Panc1 (cell line): ENCODE data around the gene MFN1. TPM values are rescaled to one million over a fixed set of nuclear protein-coding genes. Genes with fewer than 3 reads are reported as not detected.

ENCODE experiments used
- ATAC-seq: fragments of 200-7000 bp; cut with Tn5 transposase; 2 replicates; pipeline ENCODE4 v1.9.1; 2020; ENCODE audit warnings: mild to moderate bottlenecking, moderate library complexity
- BruUV-seq: library from RNA; stranded (reverse); fragments of 400-500 nt; replicated peaks from 2 replicates; lab custom pipeline; 2021; lab: Mats Ljungman, UMichigan
- CTCF ChIA-PET: fragments of 300-600 bp; sonication (Branson Sonifier 250); formaldehyde crosslinking; loops from one replicate; lab custom pipeline; 2022; ENCODE audit warnings: antibody characterized with exemption; lab: Charles Lee
- POLR2A ChIA-PET: fragments of 300-600 bp; sonication (Branson Sonifier 250); formaldehyde crosslinking; loops from one replicate; lab custom pipeline; 2022; ENCODE audit warnings: antibody characterized with exemption; lab: Charles Lee
- DNase-seq: peaks from one replicate; pipeline ENCODE4 v3.0.0-alpha.2; 2010; ENCODE audit warnings: low read depth, low spot score
- H3K27ac ChIP-seq: 2 replicates; pipeline ENCODE4 v1.5.1; 2011; ENCODE audit warnings: mild to moderate bottlenecking, low read length, inconsistent platforms
- H3K27me3 ChIP-seq: fragments of 200-500 bp; sonication (Bioruptor generic); 2 replicates; pipeline ENCODE4 v1.6.0; 2014; ENCODE audit warnings: low read length, inconsistent platforms; ENCODE audit not compliant: control insufficient read depth, insufficient read depth
- H3K36me3 ChIP-seq: fragments of 200-500 bp; sonication (Bioruptor generic); 2 replicates; pipeline ENCODE4 v1.5.1; 2014; ENCODE audit warnings: inconsistent platforms, mild to moderate bottlenecking, low read length, moderate library complexity; ENCODE audit not compliant: control insufficient read depth, insufficient read depth
- H3K4me1 ChIP-seq: 2 replicates; pipeline ENCODE4 v1.5.1; 2011; ENCODE audit warnings: inconsistent platforms, mild to moderate bottlenecking, low read length, moderate library complexity; ENCODE audit not compliant: control insufficient read depth, insufficient read depth
- H3K4me3 ChIP-seq, 2 experiments: 2 replicates each; pipeline ENCODE4 v1.5.1; 2011 to 2012; ENCODE audit warnings: low read depth in 2 of 2, low read length in 2 of 2, mild to moderate bottlenecking in 2 of 2, inconsistent platforms in 1 of 2, moderate library complexity in 1 of 2
- H3K9me3 ChIP-seq: fragments of 200-500 bp; sonication (Bioruptor generic); 2 replicates; pipeline ENCODE4 v1.5.1; 2014; ENCODE audit warnings: low read depth, mild to moderate bottlenecking, inconsistent platforms, low read length, moderate library complexity; ENCODE audit not compliant: control insufficient read depth, insufficient read depth
- POLR2AphosphoS5 ChIP-seq: IDR thresholded peaks from 2 replicates; pipeline ENCODE4 v1.6.1; 2012; ENCODE audit warnings: mild to moderate bottlenecking, low read depth, low read length, moderate library complexity
- SIN3A ChIP-seq: IDR thresholded peaks from 2 replicates; pipeline ENCODE4 v1.6.1; 2012; ENCODE audit warnings: low read depth, mild to moderate bottlenecking, low read length, moderate library complexity, borderline replicate concordance; ENCODE audit not compliant: insufficient read depth
- TCF7L2 ChIP-seq: IDR thresholded peaks from 2 replicates; pipeline ENCODE4 v1.6.1; 2011; ENCODE audit warnings: mild to moderate bottlenecking, low read depth, low read length, inconsistent platforms
- in situ Hi-C: cut with HindIII; loops from 2 replicates; pipeline ENCODE4 v1.10.0; 2016; ENCODE audit warnings: low sequenced_read_pairs, low pct_unique_long_range_greater_than_20kb
- intact Hi-C: fragments of 100-400 bp; cut with micrococcal nuclease; formaldehyde crosslinking; loops from one replicate; pipeline ENCODE4 v1.10.0; 2022; ENCODE audit not compliant: unreplicated experiment
- total RNA-seq: library from RNA; stranded (reverse); gene quantifications from one replicate; pipeline ENCODE4 v1.2.1, GENCODE V29; 2021; ENCODE audit not compliant: unreplicated experiment
- TF ChIP-seq, protein P1 (sequence below), 2 experiments: IDR thresholded peaks; 2 replicates each; pipeline ENCODE4 v1.6.1; 2011 to 2012; ENCODE audit warnings: low read depth in 2 of 2, control low read depth in 1 of 2, low read length in 1 of 2, mild to moderate bottlenecking in 1 of 2, moderate library complexity in 1 of 2; ENCODE audit not compliant: insufficient read depth in 1 of 2
- TF ChIP-seq, protein P2 (sequence below): fragments of 450-650 bp; IDR thresholded peaks from 2 replicates; pipeline ENCODE4 v1.5.1; 2017; ENCODE audit warnings: mild to moderate bottlenecking

MFN1 gene
- total RNA-seq, 1 experiment from 2014 or later, result 73.5 TPM

DNA sequence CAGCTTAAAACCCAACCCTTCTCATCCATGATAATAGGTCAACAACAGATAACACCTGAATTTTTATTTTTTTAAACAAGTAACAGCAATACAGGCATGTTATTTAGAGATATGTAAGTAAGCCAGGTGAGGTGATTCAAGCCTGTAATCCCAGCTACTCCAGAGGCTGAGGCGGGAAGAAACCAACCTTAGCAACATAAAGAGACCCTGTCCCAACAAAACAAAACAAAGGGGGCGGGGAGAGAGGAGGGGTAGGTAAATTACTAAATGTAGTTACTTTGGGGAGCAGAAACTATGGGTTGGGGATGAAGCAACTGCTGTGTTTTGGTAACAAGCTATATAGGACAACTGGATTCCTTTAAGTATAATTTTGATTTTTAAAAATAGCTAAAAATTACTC is 56.8 kb downstream of the MFN1 start:
- TF ChIP-seq POLR2AphosphoS5 (no peak), TCF7L2 (no peak), SIN3A (no peak)
- TF ChIP-seq, protein P1, sequence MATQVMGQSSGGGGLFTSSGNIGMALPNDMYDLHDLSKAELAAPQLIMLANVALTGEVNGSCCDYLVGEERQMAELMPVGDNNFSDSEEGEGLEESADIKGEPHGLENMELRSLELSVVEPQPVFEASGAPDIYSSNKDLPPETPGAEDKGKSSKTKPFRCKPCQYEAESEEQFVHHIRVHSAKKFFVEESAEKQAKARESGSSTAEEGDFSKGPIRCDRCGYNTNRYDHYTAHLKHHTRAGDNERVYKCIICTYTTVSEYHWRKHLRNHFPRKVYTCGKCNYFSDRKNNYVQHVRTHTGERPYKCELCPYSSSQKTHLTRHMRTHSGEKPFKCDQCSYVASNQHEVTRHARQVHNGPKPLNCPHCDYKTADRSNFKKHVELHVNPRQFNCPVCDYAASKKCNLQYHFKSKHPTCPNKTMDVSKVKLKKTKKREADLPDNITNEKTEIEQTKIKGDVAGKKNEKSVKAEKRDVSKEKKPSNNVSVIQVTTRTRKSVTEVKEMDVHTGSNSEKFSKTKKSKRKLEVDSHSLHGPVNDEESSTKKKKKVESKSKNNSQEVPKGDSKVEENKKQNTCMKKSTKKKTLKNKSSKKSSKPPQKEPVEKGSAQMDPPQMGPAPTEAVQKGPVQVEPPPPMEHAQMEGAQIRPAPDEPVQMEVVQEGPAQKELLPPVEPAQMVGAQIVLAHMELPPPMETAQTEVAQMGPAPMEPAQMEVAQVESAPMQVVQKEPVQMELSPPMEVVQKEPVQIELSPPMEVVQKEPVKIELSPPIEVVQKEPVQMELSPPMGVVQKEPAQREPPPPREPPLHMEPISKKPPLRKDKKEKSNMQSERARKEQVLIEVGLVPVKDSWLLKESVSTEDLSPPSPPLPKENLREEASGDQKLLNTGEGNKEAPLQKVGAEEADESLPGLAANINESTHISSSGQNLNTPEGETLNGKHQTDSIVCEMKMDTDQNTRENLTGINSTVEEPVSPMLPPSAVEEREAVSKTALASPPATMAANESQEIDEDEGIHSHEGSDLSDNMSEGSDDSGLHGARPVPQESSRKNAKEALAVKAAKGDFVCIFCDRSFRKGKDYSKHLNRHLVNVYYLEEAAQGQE (IDR thresholded peaks at IDR 0.05; ENCODE audit: insufficient read depth in 1 of 2, low read depth in 2 of 2, low read length in 1 of 2), result no peak
- TF ChIP-seq, protein P2, sequence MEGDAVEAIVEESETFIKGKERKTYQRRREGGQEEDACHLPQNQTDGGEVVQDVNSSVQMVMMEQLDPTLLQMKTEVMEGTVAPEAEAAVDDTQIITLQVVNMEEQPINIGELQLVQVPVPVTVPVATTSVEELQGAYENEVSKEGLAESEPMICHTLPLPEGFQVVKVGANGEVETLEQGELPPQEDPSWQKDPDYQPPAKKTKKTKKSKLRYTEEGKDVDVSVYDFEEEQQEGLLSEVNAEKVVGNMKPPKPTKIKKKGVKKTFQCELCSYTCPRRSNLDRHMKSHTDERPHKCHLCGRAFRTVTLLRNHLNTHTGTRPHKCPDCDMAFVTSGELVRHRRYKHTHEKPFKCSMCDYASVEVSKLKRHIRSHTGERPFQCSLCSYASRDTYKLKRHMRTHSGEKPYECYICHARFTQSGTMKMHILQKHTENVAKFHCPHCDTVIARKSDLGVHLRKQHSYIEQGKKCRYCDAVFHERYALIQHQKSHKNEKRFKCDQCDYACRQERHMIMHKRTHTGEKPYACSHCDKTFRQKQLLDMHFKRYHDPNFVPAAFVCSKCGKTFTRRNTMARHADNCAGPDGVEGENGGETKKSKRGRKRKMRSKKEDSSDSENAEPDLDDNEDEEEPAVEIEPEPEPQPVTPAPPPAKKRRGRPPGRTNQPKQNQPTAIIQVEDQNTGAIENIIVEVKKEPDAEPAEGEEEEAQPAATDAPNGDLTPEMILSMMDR, result no peak
- ChIA-PET POLR2A (no interaction called here), CTCF (no interaction called here)
- Histone ChIP-seq H3K9me3 (no peaks in the 10 kb centered on the region), H3K36me3 (peaks cover 8% of the 10 kb centered on the region; the same call in 1 of the 2 replicates), H3K27me3 (no peaks in the 10 kb centered on the region), H3K4me1 (no peaks in the 10 kb centered on the region), H3K4me3 (no peak overlapping the region), H3K27ac (no peak overlapping the region)
- BruUV-seq, result no TSS peak
- no peak for DNase-seq
- no peak for ATAC-seq
- in situ Hi-C loops (no loop called here), intact Hi-C loops (no loop called here)

DNA sequence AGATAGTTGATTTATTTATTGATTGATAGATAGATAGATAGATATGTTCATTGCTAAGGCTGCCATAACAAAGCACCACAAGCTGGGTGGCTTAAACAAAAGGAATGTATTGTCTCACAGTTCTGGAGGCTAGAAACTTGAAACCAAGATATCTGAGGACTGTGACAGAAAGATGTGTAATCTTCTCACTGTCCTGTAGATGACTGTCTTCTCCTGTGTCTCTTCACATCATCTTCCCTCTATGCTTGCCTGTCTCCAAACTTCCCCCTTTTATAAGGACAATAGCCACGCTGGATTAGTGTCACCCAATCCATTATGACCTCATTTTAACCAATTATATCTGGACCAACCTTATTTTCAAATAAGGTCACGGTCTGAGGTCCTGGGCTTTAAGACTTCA is 62.8 kb downstream of the MFN1 start:
- Histone ChIP-seq H3K9me3 (no peaks in the 10 kb centered on the region), H3K27ac (no peak overlapping the region), H3K27me3 (no peaks in the 10 kb centered on the region), H3K36me3 (no peaks in the 10 kb centered on the region), H3K4me1 (no peaks in the 10 kb centered on the region), H3K4me3 (no peak overlapping the region)
- ChIA-PET CTCF (no interaction called here), POLR2A (no interaction called here)
- DNase-seq (no peak), ATAC-seq (0 out of 2 replicates have a peak, but pooled peaks have one; percentile 65)
- intact Hi-C loops, result no loop called here
- in situ Hi-C loops, result no loop called here
- no TSS peak for BruUV-seq
- no peak for TF ChIP-seq SIN3A
- no peak for TF ChIP-seq TCF7L2
- no peak for TF ChIP-seq POLR2AphosphoS5
- TF ChIP-seq, protein P2, result no peak
- TF ChIP-seq, protein P1 (IDR thresholded peaks at IDR 0.05; ENCODE audit: insufficient read depth in 1 of 2, low read depth in 2 of 2, low read length in 1 of 2), result no peak
